Mesothelial cell of epicardium (in vitro differentiated cells): ENCODE data around the gene ADCY2. TPM values are rescaled to one million over a fixed set of nuclear protein-coding genes. Genes with fewer than 3 reads are reported as not detected.

Experiments used
- DNase-seq, 2 experiments: peaks; one replicate each; pipeline ENCODE4 v3.0.0; 2021; ENCODE audit warnings: low spot score in 2 of 2; ENCODE audit not compliant: unreplicated experiment in 2 of 2
- H3K27ac Mint-ChIP-seq: 2 replicates; pipeline ENCODE4 v1.8.0; 2021; ENCODE audit warnings: mixed read lengths
- H3K27me3 Mint-ChIP-seq: 2 replicates; pipeline ENCODE4 v1.8.0; 2021; ENCODE audit warnings: low read depth, mixed read lengths
- H3K36me3 Mint-ChIP-seq: 2 replicates; pipeline ENCODE4 v1.8.0; 2021; ENCODE audit warnings: mixed read lengths
- H3K4me1 Mint-ChIP-seq: 2 replicates; pipeline ENCODE4 v1.8.0; 2021; ENCODE audit warnings: mixed read lengths
- H3K4me3 Mint-ChIP-seq: 2 replicates; pipeline ENCODE4 v1.8.0; 2021; ENCODE audit warnings: mild to moderate bottlenecking, moderate library complexity, mixed read lengths
- H3K9me3 Mint-ChIP-seq: 2 replicates; pipeline ENCODE4 v1.8.0; 2021; ENCODE audit warnings: mixed read lengths
- CTCF ChIP-seq: fragments of 200-600 bp; sonication (generic); IDR thresholded peaks from one replicate; pipeline ENCODE4 v1.5.0; 2021; ENCODE audit warnings: antibody characterized with exemption; ENCODE audit not compliant: unreplicated experiment
- total RNA-seq: library from RNA; stranded (reverse); gene quantifications from 3 replicates; pipeline ENCODE4 v1.2.1, GENCODE V29; 2021

ADCY2 gene
- total RNA-seq, 1 donor from 2014 or later = 3.0 TPM

GRCh38 chr5:7857926-7858632 lies 462.1 kb downstream of the ADCY2 start:
- no peak for TF ChIP-seq CTCF
- Mint-ChIP-seq H3K36me3 (peaks cover 17% of the 10 kb centered on the region), H3K9me3 (peaks cover 4% of the 10 kb centered on the region), H3K4me3 (no peak overlapping the region), H3K4me1 (peaks cover 13% of the 10 kb centered on the region), H3K27ac (no peak overlapping the region), H3K27me3 (no peaks in the 10 kb centered on the region)
- DNase-seq = no peak

GRCh38 chr5:7866196-7866595 lies 470.3 kb downstream of the ADCY2 start:
- no peak for TF ChIP-seq CTCF

GRCh38 chr5:7867260-7867659 lies 471.3 kb downstream of the ADCY2 start:
- Mint-ChIP-seq H3K27me3 (no peaks in the 10 kb centered on the region), H3K4me3 (no peak overlapping the region), H3K27ac (no peak overlapping the region), H3K4me1 (peaks cover 32% of the 10 kb centered on the region), H3K36me3 (peaks cover 3% of the 10 kb centered on the region), H3K9me3 (no peaks in the 10 kb centered on the region)
- no peak for DNase-seq
- TF ChIP-seq CTCF = no peak

More at GRCh38 chr5:7866196-7866595, 470.3 kb downstream of the ADCY2 start:
- Mint-ChIP-seq H3K27me3 (no peaks in the 10 kb centered on the region), H3K9me3 (no peaks in the 10 kb centered on the region), H3K4me3 (no peak overlapping the region), H3K36me3 (peaks cover 6% of the 10 kb centered on the region), H3K27ac (no peak overlapping the region), H3K4me1 (peaks cover 32% of the 10 kb centered on the region)
- no peak for DNase-seq

- Mint-ChIP-seq H3K4me1 (peaks cover 32% of the 10 kb centered on the region), H3K27ac (peak overlapping the region; percentile 31)
Observed at GRCh38 chr5:7868427-7868772, 472.5 kb downstream of the ADCY2 start.

GRCh38 chr5:7868773-7869473 lies 473.0 kb downstream of the ADCY2 start, which contains the start of the genes FASTKD3 and MTRR:
TSS of gene FASTKD3 (minus strand) at chr5:7869031. CDS start at chr5:7868083, 948 bp downstream.
TSS of gene MTRR (plus strand) at chr5:7869148. CDS start at chr5:7870795, 1,647 bp downstream.
- no peaks in the 10 kb centered on the region for H3K9me3 Mint-ChIP-seq

More at GRCh38 chr5:7868427-7868772, 472.5 kb downstream of the ADCY2 start:
- Mint-ChIP-seq H3K27me3 (no peaks in the 10 kb centered on the region), H3K4me3 (peak overlapping the region; percentile 85), H3K36me3 (peaks cover 3% of the 10 kb centered on the region), H3K9me3 (no peaks in the 10 kb centered on the region)
- TF ChIP-seq CTCF = no peak
- no peak for DNase-seq

More at GRCh38 chr5:7868773-7869473, 473.0 kb downstream of the ADCY2 start, which contains the start of the genes FASTKD3 and MTRR:
- peak within 1 kb of the TSS; percentile 43 for H3K27ac Mint-ChIP-seq
- H3K27me3 Mint-ChIP-seq = no peaks in the 10 kb centered on the region
- peaks cover 3% of the 10 kb centered on the region for H3K36me3 Mint-ChIP-seq
- peak; percentile 79 to 89 for DNase-seq
- H3K4me3 Mint-ChIP-seq = peak within 1 kb of the TSS; percentile 85
- H3K4me1 Mint-ChIP-seq = peaks cover 32% of the 10 kb centered on the region
- TF ChIP-seq CTCF = no peak
